Activated CD4-positive, CD25-positive, alpha-beta regulatory T cell (primary cell): ENCODE measurements around the gene FAM120C.

Experiments used
- DNase-seq, 4 experiments: peaks; one replicate each; lab custom pipeline; 2025; lab: John Stamatoyannopoulos, UW

FAM120C gene

GRCh38 chrX:54171091-54171490 is 12.0 kb downstream of the FAM120C start:
- DNase-seq: no peak

DNA sequence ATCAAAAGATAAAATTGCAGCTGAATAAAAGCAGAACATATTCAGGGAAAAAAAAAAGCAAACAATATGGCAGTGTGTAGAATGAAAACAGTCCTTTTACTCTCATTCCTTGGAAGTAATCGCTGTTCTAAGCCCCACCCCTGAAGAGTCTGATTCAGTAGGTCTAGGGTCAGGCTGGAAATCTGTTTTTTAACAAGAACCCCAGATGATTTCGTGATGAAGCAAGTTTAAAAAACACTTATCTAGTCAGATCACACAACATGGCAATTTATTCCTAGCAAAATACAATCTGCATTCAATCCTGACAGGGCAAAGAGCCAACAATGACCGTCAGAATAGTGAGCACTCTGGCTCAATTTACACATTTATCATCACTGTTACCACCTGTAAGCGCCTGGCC is 16.1 kb downstream of the FAM120C start:
- DNase-seq: no peak

DNA sequence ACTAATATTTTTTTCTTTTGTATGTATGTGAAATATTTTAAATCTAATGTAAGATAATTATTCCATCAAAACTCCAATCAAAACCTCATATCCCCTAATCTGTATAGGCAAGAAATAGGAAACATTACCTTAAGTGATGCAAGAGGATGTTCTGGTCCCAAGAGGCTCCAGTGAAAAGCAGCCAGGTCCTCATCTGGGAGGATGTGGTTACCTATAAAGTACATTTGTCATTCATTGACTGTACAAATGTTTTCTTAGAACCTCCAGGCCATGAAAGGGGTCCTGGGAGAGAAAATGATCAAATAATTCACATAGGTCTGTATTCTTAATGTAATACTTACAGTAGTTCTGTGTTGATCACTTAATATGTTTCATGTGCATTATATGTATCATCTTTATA is 25.5 kb downstream of the FAM120C start:
- DNase-seq: no peak

GRCh38 chrX:54134269-54134668 is 48.8 kb downstream of the FAM120C start:
- DNase-seq: no peak

DNA sequence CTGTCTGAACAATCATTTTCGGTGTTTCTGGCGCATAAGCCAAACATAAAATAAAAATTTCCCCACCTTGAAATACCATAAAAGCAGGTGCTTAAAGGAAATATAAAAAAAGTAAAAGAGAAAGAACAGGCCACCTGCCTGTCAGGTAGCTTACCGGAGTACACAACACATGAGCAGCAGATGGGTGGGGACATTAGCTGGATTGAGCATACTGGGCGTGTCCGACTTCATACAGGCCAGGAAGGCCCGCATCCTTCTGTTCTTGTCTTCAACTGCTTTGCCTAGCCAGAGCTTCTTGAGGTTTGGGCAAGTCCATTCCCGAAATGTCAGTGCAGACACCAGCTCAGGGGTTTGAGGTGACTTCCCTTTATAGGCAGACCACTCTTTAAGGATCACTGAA is 66.7 kb downstream of the FAM120C start:
- DNase-seq: no peak

DNA sequence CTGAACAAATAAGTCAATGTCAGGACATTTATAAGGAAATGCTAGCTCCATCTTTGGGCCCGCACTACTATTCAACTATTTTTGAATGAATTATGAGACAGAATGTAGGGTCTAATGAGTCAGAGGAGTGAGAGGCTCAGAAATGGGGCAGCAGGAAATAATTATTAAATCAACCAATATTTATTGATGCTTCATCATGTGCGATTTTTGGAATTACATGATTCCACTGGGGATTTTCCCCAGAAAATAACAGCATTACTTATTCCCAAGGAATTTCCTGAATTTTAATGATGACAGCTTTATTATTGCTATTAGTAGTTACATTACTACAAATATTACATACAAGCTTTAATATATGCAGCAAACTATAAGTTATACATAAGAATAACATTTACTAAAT is 89.5 kb downstream of the FAM120C start:
- DNase-seq: no peak

DNA sequence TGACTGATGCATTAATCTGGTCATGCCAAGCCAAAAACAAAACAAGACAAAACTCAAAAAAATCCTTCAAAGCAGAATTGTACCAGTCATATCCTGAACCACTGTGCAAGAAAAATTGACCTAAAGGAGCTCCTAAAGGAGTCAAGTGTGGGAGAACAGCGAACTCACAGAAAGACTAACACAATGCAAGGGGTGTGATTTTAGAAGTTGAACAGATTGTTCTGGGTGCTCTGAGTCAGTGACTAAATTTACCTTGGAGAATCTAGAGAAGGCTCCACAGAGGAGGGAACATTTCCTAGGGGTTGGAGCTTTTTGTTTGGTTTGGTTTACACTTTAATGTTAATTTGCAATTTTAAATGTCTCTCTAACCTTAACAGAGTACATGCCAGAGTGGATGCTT is 89.9 kb downstream of the FAM120C start:
- no peak for DNase-seq

DNA sequence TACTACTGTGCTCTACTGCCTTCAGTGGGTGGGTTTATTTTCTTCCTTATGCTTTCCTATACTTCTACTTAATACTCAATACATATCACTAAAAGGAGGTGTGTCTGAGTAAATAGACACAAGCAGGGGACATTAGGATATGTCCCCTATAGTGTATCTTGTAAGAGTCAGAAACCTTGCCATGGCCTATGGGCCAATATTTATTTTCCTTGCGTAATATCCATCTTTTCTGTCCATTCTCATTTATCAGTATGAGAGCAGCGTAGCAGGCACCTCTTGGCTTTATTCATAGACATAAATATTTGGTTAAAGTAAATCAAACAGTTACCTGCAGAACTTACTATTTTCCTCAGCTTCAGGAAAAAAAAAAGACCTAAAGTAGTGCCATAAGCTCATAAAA is 92.2 kb downstream of the FAM120C start:
- DNase-seq: no peak

DNA sequence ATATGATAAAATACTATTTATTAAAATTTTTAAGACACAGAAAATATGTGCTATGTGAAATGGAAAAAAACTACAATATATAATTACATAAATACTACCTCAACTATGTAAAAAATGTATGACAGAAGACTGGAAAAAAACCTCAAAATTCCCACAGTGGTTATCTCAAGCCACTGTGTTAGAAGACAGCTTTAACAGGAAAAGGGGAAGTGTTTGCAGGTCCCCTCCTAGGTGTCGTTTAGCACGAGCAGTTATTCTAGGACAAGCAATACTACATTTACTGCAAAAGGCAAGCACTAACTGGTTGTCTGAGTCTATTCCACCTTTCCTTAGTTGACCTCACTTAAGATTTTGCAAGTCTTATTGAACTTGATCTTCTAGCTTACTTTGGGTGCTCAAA is 93.9 kb downstream of the FAM120C start:
- no peak for DNase-seq

DNA sequence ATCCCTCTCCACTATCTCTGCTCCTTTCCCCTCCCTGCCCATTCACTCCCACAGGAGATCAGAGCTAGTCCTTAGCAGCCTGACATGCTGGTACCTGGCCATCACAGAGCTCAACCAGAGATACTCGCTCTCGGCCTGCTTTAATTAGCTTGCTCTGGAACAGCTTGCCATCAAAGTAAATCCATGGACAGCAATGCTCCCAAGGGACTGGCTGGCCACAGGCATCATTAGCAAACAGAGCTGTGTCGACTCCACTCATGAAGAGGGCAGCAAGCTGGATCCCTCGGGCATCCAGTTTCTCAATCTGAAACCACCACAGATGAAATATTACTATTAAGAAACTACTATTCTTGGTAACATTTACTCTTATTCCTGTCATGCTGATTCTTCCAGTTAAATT is 95.4 kb downstream of the FAM120C start:
- no peak for DNase-seq

DNA sequence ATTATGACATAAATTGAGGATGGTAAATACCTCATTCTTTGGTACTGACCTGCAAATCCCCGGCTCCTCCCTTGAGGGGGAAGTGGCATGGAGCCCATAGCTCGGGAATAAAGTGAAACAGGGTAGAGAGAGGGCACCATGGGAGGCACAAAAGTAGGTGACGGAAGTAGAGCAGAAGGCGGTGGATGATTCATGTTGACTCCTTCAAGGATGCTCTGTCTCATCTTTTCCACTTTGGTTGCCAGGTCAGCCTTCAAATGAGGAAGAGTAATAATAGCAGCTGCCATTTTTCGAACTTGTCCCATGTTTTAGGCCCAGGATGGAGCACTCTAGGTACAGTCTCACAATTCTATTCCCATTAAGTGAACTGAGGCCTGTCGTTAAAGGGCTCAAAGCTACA is 97.4 kb downstream of the FAM120C start:
- DNase-seq: no peak

DNA sequence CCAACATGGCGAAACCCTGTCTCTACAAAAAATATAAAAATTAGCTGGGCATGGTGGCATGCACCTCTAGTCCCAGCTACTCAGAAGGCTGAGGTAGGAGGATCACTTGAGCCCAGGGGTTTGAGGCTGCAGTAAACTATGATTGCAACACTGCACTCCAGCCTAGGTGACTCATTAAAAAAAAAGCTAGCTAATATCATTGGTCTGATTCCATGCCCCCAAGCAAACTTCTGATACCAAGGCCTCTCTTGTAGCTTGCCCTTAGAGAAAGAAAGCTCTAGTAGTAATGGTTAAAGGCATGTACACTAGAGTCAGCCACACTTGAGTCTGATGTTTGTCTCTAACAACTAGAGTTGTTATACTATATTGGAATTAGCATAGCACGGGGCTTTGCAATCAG is 106.2 kb downstream of the FAM120C start:
- DNase-seq: no peak

- no peak for DNase-seq
These were observed 108.2 kb downstream of the FAM120C start for GRCh38 chrX:54074826-54075225.

GRCh38 chrX:54067766-54068165 is 115.3 kb downstream of the FAM120C start:
- DNase-seq: no peak

DNA sequence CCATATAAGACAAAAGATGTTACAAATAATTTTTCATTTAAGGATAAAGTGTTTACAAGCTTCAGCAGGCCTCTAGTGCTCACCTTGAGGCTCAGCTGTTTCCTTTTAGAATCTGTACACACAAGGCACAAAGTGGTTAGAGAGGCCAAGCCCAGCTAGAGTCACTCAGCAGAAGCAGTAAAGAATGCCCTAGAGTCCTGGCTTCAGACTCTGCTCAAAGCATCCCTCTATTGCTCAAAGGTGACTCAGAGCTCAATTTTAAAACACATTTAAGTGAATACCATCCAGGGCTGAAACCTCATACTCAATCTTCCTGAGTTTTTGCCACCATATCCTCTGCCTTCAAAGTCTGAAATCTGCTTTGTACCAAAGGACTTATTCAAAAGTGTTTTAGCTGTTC is 116.2 kb downstream of the FAM120C start:
- DNase-seq: no peak

- no peak for DNase-seq
These were observed 118.5 kb downstream of the FAM120C start for GRCh38 chrX:54064564-54064963.

- no peak for DNase-seq
These were observed 119.7 kb downstream of the FAM120C start for GRCh38 chrX:54063361-54063760.

DNA sequence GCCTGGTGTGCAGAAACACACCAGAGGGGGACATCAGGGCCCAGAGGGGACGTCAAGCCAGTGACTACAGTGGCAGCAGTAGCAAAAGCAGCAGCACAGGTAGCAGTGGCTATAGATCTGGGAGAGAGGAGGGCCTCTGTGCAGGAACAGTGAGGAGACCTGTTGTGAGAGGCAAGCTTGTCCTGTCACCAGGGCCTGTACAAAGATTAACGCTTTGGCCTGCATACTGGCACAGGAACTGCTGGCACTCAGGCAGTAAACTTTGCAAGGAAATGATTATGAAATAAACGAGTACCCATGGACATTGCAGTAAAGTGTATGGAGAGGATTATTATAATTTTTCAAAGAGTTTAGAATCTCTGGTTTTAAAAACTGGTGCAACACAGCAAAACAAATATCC is 133.3 kb downstream of the FAM120C start:
- DNase-seq: no peak

DNA sequence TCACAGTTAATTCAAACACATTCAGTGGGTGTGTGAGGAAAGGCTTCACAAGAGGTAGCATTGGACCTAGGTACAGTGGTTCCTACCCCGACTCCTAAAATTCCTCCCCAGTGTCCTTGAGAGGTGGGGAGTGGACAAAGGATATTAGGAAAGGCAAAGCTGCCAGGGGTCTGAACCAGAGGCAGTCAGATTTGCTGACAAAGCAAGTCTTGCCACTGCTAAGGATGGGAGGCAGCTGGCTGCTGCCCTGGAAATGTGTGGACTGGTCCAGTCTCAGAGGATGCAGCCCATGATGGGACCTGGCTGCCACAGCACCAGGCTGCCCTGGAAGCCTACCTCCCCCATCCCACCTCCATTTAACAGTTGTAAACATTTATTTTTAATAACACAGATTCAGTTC is 134.6 kb downstream of the FAM120C start:
- DNase-seq: no peak

DNA sequence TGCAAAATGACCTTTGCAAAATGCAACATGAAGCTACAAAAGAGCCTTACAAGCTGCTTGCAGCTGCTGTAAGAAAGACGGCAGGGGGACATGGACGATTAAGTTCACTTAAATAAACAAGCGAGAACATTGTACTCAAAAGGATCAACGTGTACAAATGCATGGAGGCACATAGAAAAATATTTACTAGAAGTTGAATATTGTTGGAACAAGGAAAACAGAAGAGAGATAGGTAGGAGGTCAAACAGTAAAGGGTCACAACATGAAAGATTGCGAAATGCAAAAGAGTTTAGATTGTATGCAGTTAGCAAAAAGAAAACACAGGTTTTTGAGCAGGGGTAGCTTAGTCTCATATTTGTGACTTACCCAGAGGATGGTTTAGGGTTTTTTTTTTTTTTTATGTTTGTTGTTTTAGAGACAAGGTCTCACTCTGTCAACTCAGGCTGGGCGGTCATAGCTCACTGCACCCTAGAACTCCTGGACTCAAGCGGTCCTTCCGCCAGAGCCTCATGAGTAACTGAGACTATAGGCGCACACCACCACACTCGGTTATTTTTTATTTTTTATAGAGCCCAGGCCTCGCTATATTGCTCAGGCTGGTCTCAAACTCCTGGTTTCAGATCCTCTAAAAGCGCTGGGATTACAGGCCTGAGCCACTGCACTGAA is 137.4 kb downstream of the FAM120C start:
- no peak for DNase-seq

DNA sequence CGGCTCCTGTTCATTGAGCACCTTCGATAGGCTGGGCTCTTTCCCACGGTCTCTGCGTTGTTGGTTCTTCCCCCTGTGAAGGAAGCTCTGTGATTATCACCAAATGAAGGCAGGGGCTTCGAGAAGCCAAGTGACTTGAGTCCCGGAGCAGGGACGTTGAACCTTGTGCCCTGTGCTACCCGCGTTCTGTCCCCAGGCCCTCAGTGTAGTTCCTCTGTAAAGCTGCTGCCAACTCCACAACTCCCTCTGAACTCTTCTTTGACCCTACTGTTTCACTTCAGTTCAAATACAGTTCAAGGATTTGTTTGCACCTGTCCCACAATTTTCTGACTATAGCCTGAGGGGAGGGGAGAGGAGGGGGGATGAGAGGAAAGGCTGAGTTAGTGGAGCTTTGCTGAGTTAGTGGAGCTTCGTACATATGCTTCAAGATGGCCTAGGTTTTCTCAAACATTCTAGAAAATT is 138.1 kb downstream of the FAM120C start:
- no peak for DNase-seq

GRCh38 chrX:54044126-54044876 is 138.8 kb downstream of the FAM120C start, which contains the start of gene PHF8:
TSS of gene PHF8 (minus strand) at chrX:54044473. CDS start at chrX:54042728, 1,745 bp downstream.
- DNase-seq: peak; percentile 77 to 92 (median 90)

- peak; percentile 2 to 14 (median 14) for DNase-seq
These were observed 139.4 kb downstream of the FAM120C start for GRCh38 chrX:54043541-54044125.
